GM12875 (cell line): ENCODE results near the gene HOXB8.
A peak's percentile ranks its signal among the peaks of the same experiment; 100 is the strongest.

Experiments used
- H3K4me3 ChIP-seq: one replicate; pipeline ENCODE4 v1.5.1; 2011; ENCODE audit warnings: low read depth, low read length, control low read depth
- CTCF ChIP-seq: IDR thresholded peaks from 2 replicates; pipeline ENCODE4 v1.5.1; 2011; ENCODE audit warnings: low read depth, mild to moderate bottlenecking, control low read depth, inconsistent platforms, low read length, moderate library complexity, borderline replicate concordance; ENCODE audit not compliant: insufficient read depth

Gene HOXB8

GRCh38 chr17:48578616-48579470, 36.2 kb downstream of the HOXB8 start:
- peak; percentile 15; the same call in 1 of the 2 replicates for TF ChIP-seq CTCF
- peak overlapping the region; percentile 77 for H3K4me3 ChIP-seq

GRCh38 chr17:48577946-48578615, 37.0 kb downstream of the HOXB8 start, which contains the start of gene HOXB4:
HOXB4 (minus strand) TSS chr17:48578350; CDS start chr17:48578319, 31 bp downstream.
- H3K4me3 ChIP-seq, result peak within 1 kb of the TSS; percentile 77
- TF ChIP-seq CTCF, result no peak

GRCh38 chr17:48577330-48577945, 37.7 kb downstream of the HOXB8 start:
- peak overlapping the region; percentile 77 for H3K4me3 ChIP-seq
- TF ChIP-seq CTCF, result no peak

- H3K4me3 ChIP-seq, result peak overlapping the region; percentile 77
- no peak for TF ChIP-seq CTCF
Measured at GRCh38 chr17:48576479-48577309, 38.4 kb downstream of the HOXB8 start.

- TF ChIP-seq CTCF, result no peak
- H3K4me3 ChIP-seq, result no peak overlapping the region
Measured at GRCh38 chr17:48575673-48576478, 39.2 kb downstream of the HOXB8 start.

GRCh38 chr17:48575066-48575582, 40.0 kb downstream of the HOXB8 start:
- H3K4me3 ChIP-seq, result no peak overlapping the region
- TF ChIP-seq CTCF, result no peak
